NCI-H187 (cell line): ENCODE measurements around the gene TRIM25.
A peak's percentile ranks its signal among the peaks of the same experiment; 100 is the strongest.

ENCODE experiments used
- DNase-seq, 2 experiments: peaks; one replicate each; lab custom pipeline; 2025; lab: John Stamatoyannopoulos, UW

TRIM25 gene

DNA sequence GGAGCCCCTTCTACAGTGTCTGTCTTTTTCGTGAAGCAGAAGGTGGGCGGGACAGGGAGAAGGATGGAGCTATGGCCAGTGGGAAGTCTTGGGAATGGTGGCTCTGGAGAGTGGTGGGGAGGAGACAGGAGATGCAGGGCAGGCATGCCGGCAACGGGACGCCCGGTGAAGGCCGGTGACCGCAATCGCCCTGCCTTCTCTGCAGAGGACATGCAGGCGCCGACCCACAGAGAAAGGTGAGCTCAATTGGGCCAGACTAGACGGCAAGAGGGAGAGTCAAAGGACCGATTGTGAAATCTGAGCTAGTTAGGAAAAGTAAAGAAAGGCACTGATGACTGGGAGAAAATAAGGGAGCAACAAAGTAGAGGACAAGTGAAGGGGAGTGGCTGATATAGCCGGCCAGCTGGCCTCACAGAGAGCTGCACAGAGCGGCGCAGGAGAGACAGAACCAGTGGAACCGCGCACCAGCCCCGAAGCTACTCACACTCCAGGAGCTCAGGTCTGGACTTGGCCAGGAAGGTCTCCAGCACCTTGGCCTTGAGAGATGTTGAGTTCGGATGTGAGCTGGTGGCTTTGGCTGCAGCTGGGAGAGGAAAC, 18.9 kb downstream of the TRIM25 start:
- DNase-seq, result no peak

DNA sequence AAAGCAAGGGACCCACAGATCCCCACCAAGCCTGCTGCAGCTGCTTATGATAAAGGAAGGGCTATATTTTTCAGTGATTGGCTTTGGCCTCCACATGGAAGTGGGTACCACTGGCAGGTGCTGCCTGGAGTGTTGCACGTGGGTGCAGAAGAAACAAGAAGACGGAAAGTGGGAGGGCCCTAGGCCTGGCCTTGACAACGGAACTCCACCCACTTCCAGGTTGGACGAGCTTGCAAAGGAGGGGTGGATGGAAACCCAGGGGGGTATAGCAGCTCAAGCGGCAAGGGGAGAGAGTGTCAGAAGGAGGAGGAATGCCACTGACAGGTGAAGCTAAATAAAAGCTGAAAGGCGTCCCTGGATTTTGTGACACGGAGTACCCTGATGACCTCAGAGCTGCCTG, 20.3 kb downstream of the TRIM25 start:
- peak; percentile 14 to 45 for DNase-seq

DNA sequence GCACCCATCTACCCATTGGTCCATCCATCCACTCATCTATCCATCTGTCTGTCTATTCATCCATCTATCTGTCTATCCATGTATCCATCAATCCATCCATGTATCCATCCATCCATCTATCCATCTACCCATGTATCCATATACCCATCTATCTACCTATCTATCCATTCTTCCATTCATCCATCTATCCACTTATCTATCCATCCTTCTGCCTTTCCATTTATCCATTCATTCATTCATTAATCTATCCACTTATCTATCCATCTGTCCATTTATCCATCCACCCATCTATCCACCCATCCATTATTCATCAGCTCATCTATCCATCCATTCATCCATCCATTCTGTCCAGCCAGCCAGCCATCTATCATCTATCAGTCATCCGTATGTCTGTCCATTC, 21.5 kb downstream of the TRIM25 start:
- no peak for DNase-seq

DNA sequence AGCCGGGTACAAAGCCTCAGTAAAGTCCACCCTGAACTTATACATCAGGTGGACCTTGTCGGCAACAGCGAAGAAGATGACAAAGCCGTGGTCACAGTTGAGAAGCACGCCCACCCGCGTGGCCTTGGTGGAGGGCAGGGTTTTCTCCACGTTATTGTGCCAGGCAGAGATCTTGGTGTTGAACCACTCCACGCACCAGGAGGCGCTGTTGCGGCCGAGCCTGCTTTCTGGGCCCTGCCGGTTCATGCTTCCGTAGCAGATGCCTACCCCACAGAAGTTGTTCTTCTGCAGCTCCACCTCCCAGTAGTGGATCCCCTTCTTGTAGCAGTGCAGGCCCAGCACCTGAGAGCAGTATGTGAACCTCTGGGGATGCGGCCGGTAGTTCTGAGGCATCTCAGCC, 22.1 kb downstream of the TRIM25 start:
- no peak for DNase-seq

DNA sequence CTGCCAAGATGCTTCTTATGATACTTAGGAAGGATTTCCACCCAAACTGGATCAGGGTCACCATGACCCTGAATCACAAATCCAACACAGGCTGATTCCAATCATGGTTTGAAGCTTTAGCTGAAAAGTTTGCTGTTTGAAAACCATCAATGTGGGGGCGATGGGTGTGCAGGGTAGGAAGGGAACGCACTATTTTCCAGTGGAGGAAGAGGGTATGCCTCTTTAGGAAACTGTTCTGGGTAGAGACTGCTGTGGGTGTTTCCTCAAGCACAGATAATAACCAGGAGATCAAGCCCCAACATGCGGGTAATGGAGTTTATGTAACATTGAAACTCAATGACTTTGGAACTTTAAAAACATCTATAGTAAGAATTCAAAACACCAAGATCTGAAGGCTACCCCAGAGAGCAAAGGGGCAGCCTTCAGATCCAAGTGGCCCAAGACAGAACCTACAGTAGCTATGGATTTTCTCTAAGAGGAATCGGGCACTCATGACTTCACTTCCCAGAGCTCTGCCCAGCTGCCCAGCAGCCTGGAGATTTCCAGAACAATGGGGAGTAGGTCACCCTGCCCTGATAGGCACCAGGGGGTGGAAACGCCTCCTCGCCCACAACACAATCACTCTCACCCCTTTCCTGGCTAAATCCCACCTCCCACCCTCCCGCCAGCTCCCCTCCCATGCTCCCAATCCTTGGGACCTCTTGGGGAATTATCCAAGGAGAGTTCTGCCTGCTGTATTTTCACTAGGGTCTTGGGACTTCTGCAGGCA, 22.8 kb downstream of the TRIM25 start:
- DNase-seq, result no peak

DNA sequence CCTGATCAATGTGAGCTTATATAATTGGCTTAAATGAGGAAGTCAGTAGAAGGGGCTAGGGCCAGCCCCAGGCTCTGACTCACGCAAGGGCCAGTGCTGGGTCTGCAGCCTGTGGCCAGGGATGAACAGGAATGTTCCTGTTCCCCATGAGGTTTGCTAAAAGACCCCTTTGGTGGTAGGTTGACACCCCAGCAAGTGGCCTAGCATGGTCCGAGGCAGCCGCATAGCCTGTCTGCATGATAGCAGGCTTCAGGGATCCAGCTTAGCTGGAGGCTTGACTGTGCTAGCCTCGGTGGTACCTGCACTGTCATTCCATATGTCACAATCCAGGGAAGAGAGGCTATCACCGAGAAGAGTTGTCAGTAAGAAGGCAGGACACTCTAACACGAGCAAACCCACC, 23.5 kb downstream of the TRIM25 start:
- no peak for DNase-seq

DNA sequence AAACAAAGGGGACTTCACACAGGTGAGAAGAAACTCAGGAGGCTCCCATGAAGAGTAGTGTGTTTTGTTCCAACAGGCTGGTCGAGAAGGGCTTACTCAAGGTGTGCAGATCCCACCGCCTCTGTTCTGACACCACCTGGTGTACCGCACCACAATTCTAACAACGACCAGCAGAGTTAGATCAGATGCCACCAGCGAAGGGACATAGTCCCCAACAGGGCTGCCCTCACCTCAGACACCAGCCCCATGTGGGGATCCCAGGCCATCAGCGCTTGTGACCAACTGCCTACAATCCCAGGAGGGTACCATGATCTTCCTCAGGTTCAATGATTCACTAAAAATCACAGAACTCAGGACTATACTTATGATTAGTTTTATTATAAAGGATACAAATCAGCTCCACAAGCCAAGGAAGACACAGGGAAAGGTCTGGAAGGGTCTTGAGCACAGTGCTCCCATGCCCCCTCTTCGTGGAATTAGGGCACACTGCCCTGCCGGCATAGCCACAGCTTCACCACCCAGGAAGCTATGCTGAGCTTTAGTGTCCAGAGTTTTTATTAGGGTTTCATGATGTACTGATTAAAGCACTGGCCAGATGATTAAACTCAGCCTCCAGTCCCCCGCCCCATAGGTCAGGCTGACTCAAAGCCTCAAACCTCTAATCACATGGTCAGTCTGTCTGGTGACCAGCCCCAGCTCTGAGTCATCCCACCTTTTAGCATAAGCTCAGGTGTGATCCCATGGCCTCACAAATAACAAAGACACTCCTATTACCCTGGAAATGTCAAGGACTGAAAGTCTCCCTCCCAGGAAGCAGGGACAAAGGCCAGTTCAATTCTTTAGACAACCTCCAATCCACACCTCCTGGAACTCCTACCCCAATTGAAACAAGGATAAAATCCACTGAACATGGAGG, 26.0 kb downstream of the TRIM25 start:
- DNase-seq, result no peak

DNA sequence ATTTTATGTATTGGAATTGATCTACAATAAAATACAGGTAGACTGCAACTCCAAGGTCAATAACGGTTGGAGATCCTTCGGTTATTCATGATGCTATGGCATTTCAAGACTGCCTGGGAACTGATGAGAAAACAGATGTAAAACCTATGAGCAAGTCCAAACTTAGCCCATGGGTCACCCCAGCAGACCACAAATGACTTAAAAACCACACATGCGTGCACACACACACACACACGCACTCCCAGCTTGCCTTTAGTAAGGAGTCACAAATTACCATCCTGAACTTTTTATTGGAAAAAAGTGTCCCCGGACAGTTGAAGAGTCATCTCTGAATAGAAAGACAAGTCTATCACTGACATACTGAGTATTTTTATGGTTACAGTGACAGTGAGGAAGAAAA, 26.7 kb downstream of the TRIM25 start:
- DNase-seq, result no peak

DNA sequence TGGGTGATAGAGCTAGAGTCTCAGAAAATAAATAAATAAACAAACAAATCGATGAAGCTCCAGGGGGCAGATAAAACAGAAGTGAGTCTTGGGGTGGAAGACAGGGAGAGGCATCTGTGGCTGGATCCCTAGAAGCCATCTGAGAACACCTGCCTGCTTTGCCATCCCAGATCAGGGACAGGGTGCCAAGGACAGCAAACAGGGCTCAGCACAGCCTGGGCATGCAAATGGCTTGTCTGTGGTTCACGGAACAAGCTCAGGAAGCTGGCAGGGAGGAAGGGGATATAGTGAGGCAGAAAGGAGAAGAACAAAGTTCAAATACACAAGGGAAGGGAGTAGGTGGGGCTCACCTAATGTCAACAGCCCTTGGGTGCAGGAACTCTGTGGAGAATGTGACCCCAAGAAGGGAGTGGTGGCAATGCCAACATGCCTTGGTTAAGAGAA, 27.5 kb downstream of the TRIM25 start:
- no peak for DNase-seq

DNA sequence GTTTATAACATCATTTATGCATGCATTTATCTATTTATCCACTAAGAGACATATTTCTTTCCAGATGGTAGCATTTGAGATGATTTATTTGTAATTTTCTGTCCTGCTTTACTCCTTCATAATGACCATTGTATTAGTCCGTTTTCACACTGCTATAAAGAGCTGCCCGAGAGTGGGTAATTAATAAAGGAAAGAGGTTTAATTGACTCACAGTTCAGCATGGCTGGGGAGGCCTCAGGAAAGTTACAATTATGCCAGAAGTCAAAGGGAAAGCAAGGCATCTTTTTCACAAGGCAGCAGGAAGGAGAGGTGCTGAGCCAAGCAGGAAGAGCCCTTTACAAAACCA, 28.6 kb downstream of the TRIM25 start:
- DNase-seq, result no peak

DNA sequence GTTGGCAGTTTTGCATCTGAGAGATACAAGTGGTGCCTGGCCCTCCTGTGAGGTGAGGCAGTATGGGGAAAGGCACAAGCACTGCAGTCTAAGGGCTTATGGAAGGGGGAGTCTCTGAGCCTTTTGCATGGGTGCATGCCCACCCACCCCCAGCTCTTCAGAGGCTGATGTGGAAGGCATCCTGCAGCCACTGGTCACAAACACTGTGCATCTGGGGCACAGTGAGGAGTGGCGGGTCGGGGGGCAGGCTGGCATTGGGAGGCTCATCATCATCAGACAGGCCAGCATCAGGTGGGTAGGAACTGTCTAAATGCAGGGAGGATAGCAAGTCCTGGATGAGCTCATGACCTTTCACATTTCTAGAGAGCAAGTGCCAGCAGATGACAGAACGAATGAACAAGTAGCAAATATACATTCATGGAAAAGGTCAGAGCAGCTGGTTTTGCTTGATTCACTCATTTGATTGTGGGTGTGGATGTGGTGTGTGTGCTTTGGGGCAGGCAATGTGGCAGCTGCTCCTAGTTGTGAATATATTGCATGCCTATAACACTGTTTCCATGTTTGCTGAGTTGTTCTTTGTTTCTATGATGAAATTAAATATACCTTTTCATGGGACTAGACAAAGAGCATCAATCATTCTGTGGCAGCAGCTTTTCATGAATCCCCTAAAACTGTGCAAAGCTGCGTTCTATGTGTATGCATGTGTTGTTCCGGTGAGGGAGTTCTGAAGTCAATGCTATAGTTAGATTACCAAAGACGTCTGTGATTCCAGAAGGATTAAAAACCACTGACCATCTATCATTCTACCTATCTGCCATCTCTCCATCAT, 29.2 kb downstream of the TRIM25 start:
- DNase-seq, result no peak

DNA sequence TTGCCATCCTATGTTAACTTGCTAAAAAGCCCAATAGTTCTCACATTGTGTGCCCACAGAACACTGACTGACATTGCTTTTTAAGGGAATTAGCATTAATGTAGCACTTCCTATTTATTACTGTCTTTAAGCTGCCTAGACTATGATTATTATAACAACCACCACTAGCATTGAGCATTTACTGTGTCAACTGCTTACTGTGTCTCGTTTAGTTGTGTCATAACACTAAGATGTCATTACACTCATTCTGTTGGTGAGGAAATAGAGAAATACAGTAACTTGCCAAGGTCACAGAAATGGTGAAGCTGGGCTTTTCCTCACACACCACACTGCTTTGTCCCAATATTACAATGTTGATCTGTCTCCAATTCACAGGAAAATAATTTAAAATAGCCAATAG, 30.2 kb downstream of the TRIM25 start:
- no peak for DNase-seq

DNA sequence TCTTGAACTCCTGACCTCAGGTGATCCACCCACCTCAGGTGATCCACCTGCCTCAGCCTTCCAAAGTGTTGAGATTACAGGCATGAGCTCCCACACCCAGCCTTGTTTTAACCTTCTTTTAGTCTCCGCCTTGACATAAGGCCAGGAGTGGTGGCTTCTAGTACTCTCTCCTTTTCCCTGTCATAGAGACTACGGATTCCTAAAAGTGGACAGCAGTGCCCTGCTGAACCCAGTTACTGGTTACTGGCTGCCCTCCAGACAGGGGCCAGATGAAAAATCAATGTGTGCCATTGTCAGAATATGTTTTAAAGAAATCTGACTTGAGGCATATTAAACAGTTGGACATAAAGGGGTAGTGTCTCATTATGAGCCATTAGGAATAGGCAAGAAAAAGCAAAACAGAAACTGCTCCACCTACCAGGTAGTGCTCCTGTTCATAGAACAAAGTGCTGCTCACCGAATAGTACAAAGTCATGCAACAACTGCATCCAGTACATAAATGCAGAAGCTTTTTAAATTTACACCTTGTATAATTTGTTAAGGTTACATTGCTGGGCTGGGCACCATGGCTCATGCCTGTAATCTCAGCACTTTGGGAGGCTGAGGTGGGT, 32.1 kb downstream of the TRIM25 start:
- DNase-seq, result no peak

DNA sequence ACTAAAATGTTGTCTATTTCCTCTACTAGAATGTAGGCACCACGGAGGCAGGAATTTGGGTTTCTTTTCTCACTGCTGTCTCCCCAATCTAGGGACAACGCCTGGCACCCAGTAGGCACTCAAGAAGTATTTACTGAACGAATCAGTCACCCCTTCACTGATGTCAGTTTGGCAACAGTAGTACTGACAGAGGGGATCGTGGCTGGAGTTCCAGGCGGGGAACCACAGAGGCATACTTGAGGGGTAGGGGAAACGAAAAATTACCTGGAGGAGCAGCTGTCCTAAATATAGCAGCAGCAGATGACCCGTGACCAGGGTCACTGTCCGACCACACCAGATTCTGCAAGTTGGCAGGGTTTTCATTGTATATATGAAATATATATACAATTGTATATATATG, 33.3 kb downstream of the TRIM25 start:
- DNase-seq, result no peak

DNA sequence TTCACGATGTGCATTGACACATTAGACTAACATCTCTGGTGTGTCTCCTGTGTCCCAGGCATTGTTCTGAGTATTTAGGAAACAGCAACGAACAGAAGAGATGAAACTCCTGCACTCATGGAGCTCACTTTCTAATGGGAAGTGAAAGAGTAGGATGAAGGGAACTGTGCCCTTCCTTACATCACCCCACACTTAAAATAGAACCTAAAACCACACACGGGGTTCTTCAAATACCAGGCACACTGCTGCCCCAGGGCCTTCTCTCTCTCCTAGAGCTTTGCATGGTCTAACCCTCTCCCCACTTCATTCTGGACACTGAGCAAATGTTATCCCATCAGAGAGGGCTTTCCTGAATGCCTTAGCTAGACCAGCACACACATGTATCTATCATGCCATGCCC, 33.7 kb downstream of the TRIM25 start:
- no peak for DNase-seq

DNA sequence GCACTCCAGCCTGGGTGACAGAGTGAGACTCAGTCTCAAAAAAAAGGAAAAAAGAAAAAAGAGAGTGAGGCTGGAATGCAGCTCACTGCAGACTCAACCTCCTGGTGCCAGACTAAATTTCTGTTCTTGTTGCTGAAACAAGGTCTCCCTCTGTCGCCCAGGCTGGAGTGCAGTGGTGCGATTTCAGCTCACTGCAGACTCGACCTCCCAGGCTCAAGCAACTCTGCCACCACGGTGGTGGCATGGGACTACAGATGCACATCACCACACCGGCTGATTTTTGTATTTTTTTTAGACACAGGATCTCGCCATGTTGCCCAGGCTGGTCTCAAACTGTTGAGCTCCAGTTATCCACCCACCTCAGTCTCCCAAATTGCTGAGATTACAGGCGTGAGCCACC, 34.6 kb downstream of the TRIM25 start:
- no peak for DNase-seq

DNA sequence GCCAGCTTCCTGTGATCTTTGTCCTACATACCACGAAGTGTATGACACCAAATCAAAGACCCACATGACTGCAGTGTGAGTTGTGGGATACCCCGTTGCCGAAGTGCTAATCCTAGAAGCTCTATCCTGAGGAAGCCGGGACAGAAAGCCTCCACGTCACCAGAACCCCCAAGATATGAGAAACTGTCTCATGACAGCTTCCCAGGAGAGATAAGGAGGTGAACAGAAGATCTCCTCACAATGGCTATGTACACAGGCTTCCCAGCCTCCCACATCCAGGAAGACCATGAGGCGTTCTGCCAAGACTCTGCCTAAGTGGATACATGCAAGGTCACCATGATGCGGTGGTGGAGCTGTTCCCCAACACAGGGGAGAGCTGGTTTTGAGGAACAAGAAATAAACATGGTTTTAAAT, 37.1 kb downstream of the TRIM25 start:
- DNase-seq, result no peak

DNA sequence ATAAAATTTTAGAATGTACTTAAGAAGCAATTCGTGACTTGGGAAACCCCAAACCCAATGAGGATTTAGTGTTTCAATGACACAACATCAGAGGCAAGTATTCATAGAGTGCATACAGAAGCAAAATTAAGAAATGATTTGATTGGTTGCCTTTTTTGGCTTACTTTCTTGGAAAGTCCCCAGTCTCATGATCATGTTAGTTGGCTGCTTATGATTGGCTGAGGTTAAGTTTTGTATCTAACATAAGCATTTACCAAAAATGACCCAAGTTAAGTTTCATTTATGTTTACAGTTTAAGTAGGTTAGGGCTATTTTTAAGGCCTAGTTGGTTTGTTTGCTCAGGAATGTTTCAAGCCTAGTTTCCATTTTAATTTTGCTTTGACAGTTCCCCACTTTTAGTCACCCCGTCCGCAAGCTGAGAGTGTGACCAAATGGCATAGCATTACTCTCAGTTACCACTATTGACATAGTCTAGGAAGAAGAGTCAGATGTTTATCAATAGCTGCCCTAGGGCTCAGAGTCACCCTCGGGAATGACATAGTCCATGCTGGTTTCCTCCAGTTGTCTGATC, 43.7 kb downstream of the TRIM25 start:
- no peak for DNase-seq

DNA sequence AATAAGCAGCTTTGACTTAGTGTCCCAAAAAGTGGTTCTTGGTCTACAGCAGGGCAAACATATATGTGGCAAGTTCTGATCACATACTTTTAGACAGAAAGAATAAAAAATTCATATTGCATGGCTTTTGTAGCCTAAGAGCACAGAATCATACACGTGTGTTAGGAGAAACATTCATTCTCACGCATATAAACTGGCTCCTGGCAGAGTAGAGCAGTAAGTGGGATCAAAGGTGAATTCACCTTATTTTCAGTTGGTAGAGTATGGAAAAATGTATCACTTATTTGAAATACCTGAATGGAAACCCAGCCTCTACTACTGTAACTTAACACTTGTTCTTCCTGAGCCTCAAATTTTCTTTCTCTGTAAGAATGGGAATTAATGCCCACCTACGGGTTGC, 45.1 kb downstream of the TRIM25 start:
- no peak for DNase-seq

DNA sequence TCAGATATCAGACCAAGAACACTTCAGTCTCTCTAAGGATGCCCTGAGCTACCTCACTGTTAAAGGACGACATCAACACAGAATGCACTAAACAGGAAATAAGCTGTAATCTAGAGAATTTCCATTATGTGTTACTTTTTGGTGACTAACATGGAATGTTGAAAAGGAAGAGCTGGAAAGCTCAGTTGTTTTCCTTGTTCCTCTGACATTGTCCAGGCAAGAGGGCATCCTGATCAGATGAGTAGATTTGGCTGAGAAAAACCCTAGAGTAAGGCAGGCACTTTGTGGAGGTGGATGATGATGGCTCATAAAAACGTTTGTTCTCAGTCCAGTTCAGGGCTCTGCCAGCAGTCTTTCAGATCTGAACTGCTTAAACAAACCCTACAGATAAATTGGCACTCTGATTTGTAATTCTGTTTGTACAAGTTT, 45.9 kb downstream of the TRIM25 start:
- DNase-seq, result no peak

DNA sequence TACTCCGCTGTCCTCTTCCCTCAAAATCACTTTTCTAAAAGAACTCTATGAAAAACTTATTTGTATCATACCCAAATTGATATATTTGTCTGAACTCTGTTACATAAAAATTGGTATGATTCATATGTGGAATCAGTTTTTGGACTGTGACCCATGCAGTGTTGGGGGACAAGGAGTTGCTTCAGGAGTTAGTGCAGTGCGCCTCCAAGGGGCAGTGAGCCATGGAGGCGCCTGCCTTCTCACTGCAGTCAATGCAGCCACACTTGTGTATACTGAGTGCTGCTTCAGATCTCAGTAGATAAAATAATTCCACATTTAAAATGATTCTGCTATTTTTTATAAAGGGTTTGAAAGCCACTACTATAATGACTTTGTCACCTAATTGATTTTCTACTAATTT, 47.4 kb downstream of the TRIM25 start:
- no peak for DNase-seq
